KOPT-K1 (cell line): ENCODE data around the gene LENEP.

Experiments
- H3K27ac ChIP-seq: fragments of 200-600 bp; sonication (generic); 2 replicates; pipeline ENCODE4 v1.5.1; 2016; ENCODE audit warnings: antibody characterized with exemption, mild to moderate bottlenecking, low read depth, low read length; ENCODE audit not compliant: poor library complexity, severe bottlenecking
- H3K36me3 ChIP-seq: fragments of 200-600 bp; sonication (generic); 2 replicates; pipeline ENCODE4 v1.5.1; 2017; ENCODE audit warnings: antibody characterized with exemption, mild to moderate bottlenecking, low read length, moderate library complexity; ENCODE audit not compliant: insufficient read depth
- H3K9me3 ChIP-seq: fragments of 200-600 bp; sonication (generic); 2 replicates; pipeline ENCODE4 v1.5.1; 2017; ENCODE audit warnings: antibody characterized with exemption, low read length, mild to moderate bottlenecking; ENCODE audit not compliant: insufficient read depth, poor library complexity, severe bottlenecking

The LENEP gene

GRCh38 chr1:154956544-154956941 is 36.8 kb upstream of the LENEP start:
- no peaks in the 10 kb centered on the region for H3K9me3 ChIP-seq
- H3K36me3 ChIP-seq = peaks cover 23% of the 10 kb centered on the region
- peak overlapping the region; percentile 94 for H3K27ac ChIP-seq

GRCh38 chr1:154957091-154957657 is 36.2 kb upstream of the LENEP start:
- Histone ChIP-seq H3K36me3 (peaks cover 23% of the 10 kb centered on the region), H3K27ac (peak overlapping the region; percentile 94), H3K9me3 (no peaks in the 10 kb centered on the region)

- no peak overlapping the region for H3K27ac ChIP-seq
These were observed 35.4 kb upstream of the LENEP start for GRCh38 chr1:154958036-154958435.

GRCh38 chr1:154958681-154959425 is 34.5 kb upstream of the LENEP start:
- Histone ChIP-seq H3K9me3 (no peaks in the 10 kb centered on the region), H3K27ac (no peak overlapping the region)

More at GRCh38 chr1:154958036-154958435, 35.4 kb upstream of the LENEP start:
- Histone ChIP-seq H3K36me3 (peaks cover 27% of the 10 kb centered on the region), H3K9me3 (no peaks in the 10 kb centered on the region)

GRCh38 chr1:154959426-154959780 is 34.0 kb upstream of the LENEP start:
- H3K36me3 ChIP-seq = peaks cover 40% of the 10 kb centered on the region
- H3K27ac ChIP-seq = no peak overlapping the region
- H3K9me3 ChIP-seq = no peaks in the 10 kb centered on the region

More at GRCh38 chr1:154958681-154959425, 34.5 kb upstream of the LENEP start:
- H3K36me3 ChIP-seq = peaks cover 35% of the 10 kb centered on the region

- H3K9me3 ChIP-seq = no peaks in the 10 kb centered on the region
- H3K27ac ChIP-seq = peak overlapping the region; percentile 97
- peaks cover 52% of the 10 kb centered on the region for H3K36me3 ChIP-seq
These were observed 32.8 kb upstream of the LENEP start for GRCh38 chr1:154960446-154961136.

- H3K27ac ChIP-seq = peak within 1 kb of the TSS; percentile 97
- no peaks in the 10 kb centered on the region for H3K9me3 ChIP-seq
- peaks cover 61% of the 10 kb centered on the region for H3K36me3 ChIP-seq
These were observed 31.9 kb upstream of the LENEP start, which contains the start of gene PYGO2 for GRCh38 chr1:154961207-154962155. TSS of gene PYGO2 (minus strand) at chr1:154961782. CDS start at chr1:154961576, 206 bp downstream.

- H3K9me3 ChIP-seq = no peaks in the 10 kb centered on the region
- peaks cover 69% of the 10 kb centered on the region for H3K36me3 ChIP-seq
- peak overlapping the region; percentile 97 for H3K27ac ChIP-seq
These were observed 31.1 kb upstream of the LENEP start for GRCh38 chr1:154962156-154962749.

GRCh38 chr1:154962795-154963330 is 30.5 kb upstream of the LENEP start:
- H3K9me3 ChIP-seq = no peaks in the 10 kb centered on the region
- H3K27ac ChIP-seq = peak overlapping the region; percentile 97
- H3K36me3 ChIP-seq = peaks cover 72% of the 10 kb centered on the region

GRCh38 chr1:154963643-154964042 is 29.7 kb upstream of the LENEP start:
- peaks cover 72% of the 10 kb centered on the region for H3K36me3 ChIP-seq
- H3K27ac ChIP-seq = no peak overlapping the region
- H3K9me3 ChIP-seq = no peaks in the 10 kb centered on the region

- Histone ChIP-seq H3K27ac (no peak overlapping the region), H3K9me3 (no peaks in the 10 kb centered on the region), H3K36me3 (peaks cover 72% of the 10 kb centered on the region)
These were observed 29.0 kb upstream of the LENEP start for GRCh38 chr1:154964359-154964758.

- Histone ChIP-seq H3K36me3 (peaks cover 72% of the 10 kb centered on the region), H3K27ac (no peak overlapping the region), H3K9me3 (no peaks in the 10 kb centered on the region)
These were observed 27.3 kb upstream of the LENEP start for GRCh38 chr1:154966111-154966510.

- Histone ChIP-seq H3K36me3 (peaks cover 74% of the 10 kb centered on the region), H3K27ac (no peak overlapping the region), H3K9me3 (no peaks in the 10 kb centered on the region)
These were observed 25.9 kb upstream of the LENEP start for GRCh38 chr1:154967331-154967950.

GRCh38 chr1:154968731-154969130 is 24.7 kb upstream of the LENEP start:
- Histone ChIP-seq H3K36me3 (peaks cover 66% of the 10 kb centered on the region), H3K9me3 (no peaks in the 10 kb centered on the region), H3K27ac (no peak overlapping the region)
